Chondrocyte (in vitro differentiated cells): ENCODE measurements around the gene DNAJC7. TPM values are rescaled to one million over a fixed set of nuclear protein-coding genes. Genes with fewer than 3 reads are reported as not detected.

Source experiments
- DNase-seq: peaks from one replicate; pipeline ENCODE4 v3.0.0; 2021; ENCODE audit warnings: mixed read lengths, low spot score
- H3K27ac Mint-ChIP-seq: one replicate; pipeline ENCODE4 v1.8.0; 2021; ENCODE audit warnings: mild to moderate bottlenecking, moderate library complexity, mixed read lengths; ENCODE audit not compliant: unreplicated experiment
- H3K27me3 Mint-ChIP-seq: 2 replicates; pipeline ENCODE4 v1.8.0; 2021; ENCODE audit warnings: low read depth, mixed read lengths
- H3K36me3 Mint-ChIP-seq: 2 replicates; pipeline ENCODE4 v1.8.0; 2021; ENCODE audit warnings: low read depth, mixed read lengths
- H3K4me1 Mint-ChIP-seq: 2 replicates; pipeline ENCODE4 v1.8.0; 2021; ENCODE audit warnings: low read depth, mild to moderate bottlenecking, mixed read lengths
- H3K4me3 Mint-ChIP-seq: one replicate; pipeline ENCODE4 v1.8.0; 2021; ENCODE audit warnings: mild to moderate bottlenecking, moderate library complexity, mixed read lengths; ENCODE audit not compliant: unreplicated experiment
- H3K9me3 Mint-ChIP-seq: 2 replicates; pipeline ENCODE4 v1.8.0; 2021; ENCODE audit warnings: low read depth, mixed read lengths
- total RNA-seq: library from RNA; stranded (reverse); gene quantifications from 3 replicates; pipeline ENCODE4 v1.2.1, GENCODE V29; 2021
- TF ChIP-seq, protein P1 (sequence below): fragments of 200-600 bp; sonication (generic); IDR thresholded peaks from 2 replicates; pipeline ENCODE4 v1.5.0; 2021; ENCODE audit warnings: antibody characterized with exemption, mild to moderate bottlenecking, moderate library complexity

The DNAJC7 gene
- total RNA-seq, 1 donor from 2014 or later: 51.2 TPM

DNA sequence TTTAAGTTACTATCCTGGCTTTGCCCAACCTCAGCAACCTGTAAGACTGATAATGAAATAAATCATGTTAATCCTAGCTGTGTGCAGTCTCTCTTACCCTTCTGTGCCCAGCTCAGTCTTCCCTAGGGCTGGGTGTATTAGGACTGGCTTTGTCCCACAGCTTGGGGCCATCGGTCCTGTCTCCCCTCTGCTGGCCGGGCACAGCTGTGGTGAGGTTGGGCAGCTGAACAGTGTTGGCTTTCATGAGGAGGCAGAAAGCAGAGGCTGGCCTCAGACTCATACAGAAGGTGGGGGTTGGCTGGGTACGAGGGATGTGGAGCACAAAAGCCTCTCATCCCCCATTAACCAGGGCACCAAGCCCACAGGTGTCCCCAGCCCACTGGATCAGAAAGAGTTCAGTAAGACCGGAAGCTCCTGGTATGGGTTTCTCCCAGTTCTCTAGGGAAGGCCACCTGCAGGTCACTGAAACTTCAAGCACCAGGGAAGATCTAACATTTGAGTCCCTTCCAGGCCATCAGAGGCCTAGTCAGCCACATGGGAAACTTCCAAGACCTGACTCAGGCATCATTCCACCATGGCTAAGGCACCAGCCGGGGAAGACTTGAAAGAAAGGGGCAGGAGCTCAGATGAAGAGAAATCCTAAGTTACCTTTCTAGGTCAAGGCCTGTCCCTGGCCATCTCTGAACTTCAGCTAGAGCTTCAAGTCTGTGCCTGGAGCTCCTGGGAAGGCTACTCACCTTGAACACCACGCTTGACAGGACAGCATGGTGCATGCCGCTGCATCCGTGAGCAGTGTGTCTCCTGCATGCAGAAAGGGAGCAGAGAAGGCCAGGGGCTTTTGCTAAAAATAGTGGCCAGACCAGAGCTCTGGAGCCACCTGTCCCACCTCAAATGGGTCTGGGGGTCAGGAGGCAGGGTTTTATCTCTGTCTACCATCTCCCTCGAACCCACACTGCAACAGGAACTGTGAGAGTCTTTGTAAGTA is 41.8 kb downstream of the DNAJC7 start:
- Mint-ChIP-seq H3K9me3 (no peaks in the 10 kb centered on the region), H3K36me3 (peaks cover 25% of the 10 kb centered on the region), H3K4me3 (no peak overlapping the region), H3K27me3 (no peaks in the 10 kb centered on the region), H3K4me1 (peaks cover 12% of the 10 kb centered on the region), H3K27ac (no peak overlapping the region)
- peak; percentile 43 for DNase-seq
- TF ChIP-seq, protein P1, sequence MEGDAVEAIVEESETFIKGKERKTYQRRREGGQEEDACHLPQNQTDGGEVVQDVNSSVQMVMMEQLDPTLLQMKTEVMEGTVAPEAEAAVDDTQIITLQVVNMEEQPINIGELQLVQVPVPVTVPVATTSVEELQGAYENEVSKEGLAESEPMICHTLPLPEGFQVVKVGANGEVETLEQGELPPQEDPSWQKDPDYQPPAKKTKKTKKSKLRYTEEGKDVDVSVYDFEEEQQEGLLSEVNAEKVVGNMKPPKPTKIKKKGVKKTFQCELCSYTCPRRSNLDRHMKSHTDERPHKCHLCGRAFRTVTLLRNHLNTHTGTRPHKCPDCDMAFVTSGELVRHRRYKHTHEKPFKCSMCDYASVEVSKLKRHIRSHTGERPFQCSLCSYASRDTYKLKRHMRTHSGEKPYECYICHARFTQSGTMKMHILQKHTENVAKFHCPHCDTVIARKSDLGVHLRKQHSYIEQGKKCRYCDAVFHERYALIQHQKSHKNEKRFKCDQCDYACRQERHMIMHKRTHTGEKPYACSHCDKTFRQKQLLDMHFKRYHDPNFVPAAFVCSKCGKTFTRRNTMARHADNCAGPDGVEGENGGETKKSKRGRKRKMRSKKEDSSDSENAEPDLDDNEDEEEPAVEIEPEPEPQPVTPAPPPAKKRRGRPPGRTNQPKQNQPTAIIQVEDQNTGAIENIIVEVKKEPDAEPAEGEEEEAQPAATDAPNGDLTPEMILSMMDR: no peak

DNA sequence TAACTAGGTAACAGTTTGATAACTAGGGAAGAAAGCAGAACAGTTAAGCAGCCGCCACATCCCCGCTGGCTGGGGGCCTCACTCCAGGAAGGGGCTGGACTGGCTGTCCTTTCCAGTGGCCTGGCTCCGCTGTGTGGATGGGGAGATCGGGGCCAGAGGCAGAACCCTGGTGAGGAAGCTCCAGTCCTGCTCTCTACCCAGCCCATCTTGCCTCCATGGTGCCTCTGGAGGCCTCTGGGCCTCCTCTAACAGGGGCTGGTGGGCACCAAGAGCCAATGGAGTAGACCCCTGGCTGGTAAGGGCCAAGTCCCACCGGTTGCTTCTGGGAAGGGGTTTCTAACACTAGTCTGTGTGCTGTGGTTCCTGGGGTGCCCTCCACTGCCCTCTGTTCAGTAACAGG is 42.6 kb downstream of the DNAJC7 start:
- Mint-ChIP-seq H3K9me3 (no peaks in the 10 kb centered on the region), H3K27ac (no peak overlapping the region), H3K36me3 (peaks cover 25% of the 10 kb centered on the region), H3K4me3 (no peak overlapping the region), H3K27me3 (no peaks in the 10 kb centered on the region), H3K4me1 (peaks cover 14% of the 10 kb centered on the region)
- TF ChIP-seq, protein P1: no peak
- DNase-seq: peak; percentile 84

DNA sequence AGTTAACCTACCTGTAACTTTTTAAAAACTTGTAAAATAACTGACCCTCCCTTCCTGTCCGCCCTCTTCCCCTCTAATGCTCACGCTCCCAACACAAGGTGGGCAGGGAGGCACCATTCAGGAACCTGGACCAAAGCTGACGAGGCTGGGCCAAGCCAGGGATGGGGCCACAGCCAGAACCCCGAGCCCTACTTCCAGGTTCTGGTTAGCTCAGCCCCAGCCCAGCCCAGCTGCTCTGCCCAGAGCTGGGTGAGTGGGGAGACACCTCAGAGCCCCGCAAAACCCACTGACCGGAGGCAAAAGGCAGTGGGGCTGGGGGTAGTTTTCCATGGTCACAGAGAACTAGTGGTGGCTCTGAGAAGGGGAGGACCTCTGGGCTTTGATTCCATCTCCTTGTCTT is 43.2 kb downstream of the DNAJC7 start:
- TF ChIP-seq, protein P1: no peak
- no peaks in the 10 kb centered on the region for H3K9me3 Mint-ChIP-seq
- H3K27ac Mint-ChIP-seq: no peak overlapping the region
- no peak overlapping the region for H3K4me3 Mint-ChIP-seq
- no peaks in the 10 kb centered on the region for H3K27me3 Mint-ChIP-seq
- DNase-seq: peak; percentile 68
- H3K36me3 Mint-ChIP-seq: peaks cover 25% of the 10 kb centered on the region
- peaks cover 18% of the 10 kb centered on the region for H3K4me1 Mint-ChIP-seq

DNA sequence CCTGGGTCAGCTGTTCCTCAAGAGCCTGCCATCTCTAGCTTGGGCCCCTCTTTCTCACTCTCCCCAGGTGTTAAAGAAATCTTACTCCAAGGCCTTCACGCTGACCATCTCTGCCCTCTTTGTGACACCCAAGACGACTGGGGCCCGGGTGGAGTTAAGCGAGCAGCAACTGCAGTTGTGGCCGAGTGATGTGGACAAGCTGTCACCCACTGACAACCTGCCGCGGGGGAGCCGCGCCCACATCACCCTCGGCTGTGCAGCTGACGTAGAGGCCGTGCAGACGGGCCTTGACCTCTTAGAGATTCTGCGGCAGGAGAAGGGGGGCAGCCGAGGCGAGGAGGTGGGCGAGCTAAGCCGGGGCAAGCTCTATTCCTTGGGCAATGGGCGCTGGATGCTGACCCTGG is 43.8 kb downstream of the DNAJC7 start:
- H3K4me3 Mint-ChIP-seq: no peak overlapping the region
- peaks cover 25% of the 10 kb centered on the region for H3K4me1 Mint-ChIP-seq
- H3K9me3 Mint-ChIP-seq: no peaks in the 10 kb centered on the region
- H3K27me3 Mint-ChIP-seq: no peaks in the 10 kb centered on the region
- H3K27ac Mint-ChIP-seq: no peak overlapping the region
- TF ChIP-seq, protein P1: no peak
- peak; percentile 73 for DNase-seq
- peaks cover 25% of the 10 kb centered on the region for H3K36me3 Mint-ChIP-seq

DNA sequence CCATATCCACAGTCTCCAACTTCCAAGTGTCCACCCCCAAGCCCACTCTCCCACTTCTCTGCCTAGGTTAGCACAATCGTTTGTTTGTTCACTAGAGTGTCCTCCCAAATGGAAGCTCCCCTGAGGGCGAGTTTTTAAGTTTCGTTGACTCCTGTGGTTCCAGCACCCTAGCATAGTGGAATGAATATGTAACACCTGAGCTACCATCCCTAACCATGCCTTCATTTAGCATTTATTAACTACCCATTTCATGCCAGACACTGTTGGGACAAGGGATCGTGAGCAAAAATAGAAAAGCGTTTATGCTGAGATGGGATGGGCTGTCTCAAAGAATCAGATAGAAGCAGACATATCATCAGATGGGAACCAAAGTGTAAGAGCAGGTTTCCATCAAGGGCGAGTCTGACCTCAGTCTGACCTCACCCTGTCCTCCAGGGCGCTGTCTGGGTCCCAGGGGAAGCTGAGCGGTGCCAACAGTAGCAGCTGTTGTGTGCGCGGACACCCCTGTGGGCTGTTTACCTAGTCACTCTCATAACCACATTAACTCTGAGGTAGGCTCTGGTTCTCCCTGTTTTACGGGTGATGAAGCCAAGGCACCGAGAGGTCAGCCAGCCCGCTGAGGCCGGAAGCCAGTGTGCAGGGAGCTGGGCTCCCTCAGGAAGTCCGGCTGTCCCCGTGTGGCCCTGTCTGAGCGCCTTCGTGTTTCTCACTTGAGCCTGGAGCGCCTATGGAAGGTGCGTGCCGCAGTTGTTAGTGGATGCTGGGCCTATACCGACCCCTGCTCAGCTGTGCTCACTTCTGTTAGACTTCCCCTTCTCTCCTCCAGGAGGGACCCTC is 44.5 kb downstream of the DNAJC7 start:
- H3K27me3 Mint-ChIP-seq: no peaks in the 10 kb centered on the region
- H3K9me3 Mint-ChIP-seq: no peaks in the 10 kb centered on the region
- H3K36me3 Mint-ChIP-seq: peaks cover 24% of the 10 kb centered on the region
- H3K27ac Mint-ChIP-seq: peak overlapping the region; percentile 54
- DNase-seq: peak; percentile 65
- TF ChIP-seq, protein P1: no peak
- peaks cover 31% of the 10 kb centered on the region for H3K4me1 Mint-ChIP-seq
- no peak overlapping the region for H3K4me3 Mint-ChIP-seq
